NCI-H1436 treated with DMSO at 0.1 percent for 48 hours (cell line): ENCODE measurements around the gene HNRNPA3.
"Not testable (repeated sequence)": the region's sequence is repeated elsewhere in the genome, so short reads cannot be mapped to it uniquely, and the experiment has no call there.

ENCODE experiments used
- DNase-seq: peaks from one replicate; lab custom pipeline; 2025; lab: John Stamatoyannopoulos, UW

Gene HNRNPA3

DNA sequence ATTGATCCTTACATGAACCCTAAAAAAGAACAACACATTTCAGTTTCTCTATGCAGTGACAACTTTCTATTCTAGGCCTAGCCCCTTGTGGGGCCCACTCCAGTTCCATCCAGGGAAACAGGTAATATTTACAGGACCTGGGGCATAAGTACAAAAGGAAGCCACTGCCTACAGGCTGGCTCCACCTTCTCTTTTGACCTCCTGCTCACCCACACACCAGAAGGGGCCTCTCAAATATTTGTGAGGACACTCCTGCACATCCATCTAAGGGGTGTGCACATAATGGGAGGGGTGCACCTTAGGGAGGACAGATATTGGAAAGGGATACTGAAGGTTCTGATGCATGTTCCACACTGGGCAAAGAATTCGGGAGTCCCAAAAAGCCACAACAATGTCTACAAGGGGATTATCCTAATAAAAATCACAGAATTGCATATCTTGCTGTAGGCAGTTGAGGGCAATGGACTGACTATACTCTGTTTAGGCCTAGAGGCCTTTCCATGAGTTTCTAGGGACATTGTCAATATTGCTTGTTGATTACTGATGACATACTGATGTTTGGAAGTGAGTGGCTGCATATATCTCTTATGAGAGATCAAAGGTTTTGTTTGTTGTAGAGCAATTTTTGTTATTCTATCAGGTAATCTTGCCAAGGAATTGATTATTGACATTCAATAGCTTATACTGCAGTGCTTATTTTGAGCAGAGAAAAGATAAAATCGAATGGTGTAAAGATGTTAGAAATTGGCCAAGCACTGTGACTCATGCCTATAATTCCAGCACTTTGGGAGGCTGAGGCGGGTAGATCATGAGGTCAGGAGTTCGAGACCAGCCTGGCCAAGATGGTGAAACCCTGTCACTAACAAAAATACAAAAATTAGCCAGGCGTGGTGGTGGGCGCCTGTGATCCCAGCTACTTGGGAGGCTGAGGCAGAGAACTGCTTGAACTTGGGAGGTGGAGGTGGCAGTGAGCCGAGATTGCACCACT, 23.8 kb upstream of the HNRNPA3 start:
- no peak for DNase-seq

DNA sequence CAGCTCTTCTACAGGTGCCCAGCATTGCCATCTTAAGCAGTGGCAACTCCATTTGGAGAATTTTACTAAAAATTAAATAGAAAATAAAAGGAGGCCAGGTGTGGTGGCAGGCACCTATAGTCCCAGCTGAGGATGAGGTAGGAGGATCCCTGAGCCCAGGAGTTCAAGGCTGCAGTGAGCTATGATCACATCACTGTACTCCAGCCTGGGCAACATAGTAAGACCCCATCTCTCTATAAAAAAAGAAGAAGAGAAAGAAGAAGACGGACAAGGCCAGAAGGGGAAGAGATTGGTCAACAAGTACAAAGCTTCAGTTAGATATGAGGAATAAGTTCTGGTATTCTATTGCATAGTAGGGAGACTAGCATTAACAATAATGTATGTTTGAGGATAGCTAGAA, 21.7 kb upstream of the HNRNPA3 start:
- DNase-seq, result no peak

DNA sequence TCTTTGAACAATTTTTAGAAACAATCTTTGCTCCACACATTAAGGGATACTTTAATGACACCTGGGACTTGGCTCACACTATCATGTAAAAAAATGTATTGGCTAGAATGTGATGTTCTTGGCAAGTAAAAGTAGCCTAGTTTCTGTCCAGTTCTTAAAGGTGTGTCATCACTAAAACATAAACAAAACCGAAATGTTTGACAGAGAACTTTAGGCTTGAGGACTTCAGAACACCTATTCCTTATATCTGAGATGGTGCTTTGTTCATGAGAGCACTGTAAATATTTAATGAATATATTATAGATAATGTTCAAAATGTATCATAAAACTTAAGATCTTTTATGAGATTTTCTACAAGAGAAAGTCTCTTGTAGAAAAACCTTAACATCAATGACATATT, 19.8 kb upstream of the HNRNPA3 start:
- no peak for DNase-seq

DNA sequence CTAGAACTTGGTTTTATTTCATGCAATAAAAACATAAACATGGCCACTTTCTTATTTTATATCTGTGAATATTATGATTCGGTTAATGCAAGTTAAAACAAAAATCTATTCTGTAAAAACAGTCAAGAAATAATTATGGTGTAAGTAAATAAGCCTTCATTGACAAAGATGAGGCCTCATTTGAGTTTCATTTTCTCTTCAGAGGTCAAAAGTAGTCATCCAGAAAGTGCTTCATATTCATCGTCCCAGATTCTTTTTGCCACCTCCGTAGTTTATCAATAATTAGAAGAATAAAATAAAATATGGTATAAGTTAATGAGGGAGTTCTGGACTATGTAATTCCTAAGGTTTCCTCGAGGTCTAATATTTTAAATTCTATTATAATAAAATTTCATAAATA, 19.4 kb upstream of the HNRNPA3 start:
- no peak for DNase-seq

DNA sequence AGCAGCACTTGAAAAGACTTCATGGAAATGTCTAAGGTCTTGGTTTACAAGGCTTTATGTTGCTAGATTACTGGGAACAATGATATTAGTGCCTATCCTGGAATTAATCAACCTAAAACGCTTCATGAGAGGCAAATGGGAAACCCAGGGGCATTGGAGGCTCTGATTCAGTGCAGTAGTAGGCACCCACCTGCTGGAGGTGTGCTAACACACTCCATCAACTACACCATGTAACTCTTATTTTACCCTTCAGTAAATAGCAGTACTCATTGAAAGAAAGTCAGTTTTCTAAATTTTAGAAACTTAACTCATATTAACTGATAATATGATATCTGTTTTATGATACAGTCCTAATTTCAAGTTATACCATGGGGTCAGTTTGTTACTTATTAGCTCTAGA, 17.4 kb upstream of the HNRNPA3 start:
- DNase-seq, result no peak

DNA sequence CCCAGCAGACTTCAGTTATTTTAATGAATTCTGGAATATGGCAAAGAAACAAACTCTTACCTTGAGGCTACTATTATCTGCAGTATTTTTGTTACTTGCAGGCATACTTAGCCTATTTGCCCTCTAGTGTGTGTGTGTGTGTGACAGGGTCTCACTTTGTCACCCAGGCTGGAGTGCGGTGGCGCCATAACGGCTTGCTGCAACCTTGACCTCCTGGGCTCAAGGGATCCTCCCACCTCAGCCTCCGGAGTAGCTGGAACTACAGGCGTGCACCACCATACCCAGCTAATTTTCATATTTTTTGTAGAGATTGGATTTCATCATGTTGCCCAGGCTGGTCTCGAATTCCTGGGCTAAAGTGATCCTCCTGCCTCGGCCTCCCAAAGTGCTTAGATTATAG, 12.2 kb upstream of the HNRNPA3 start:
- not testable (repeated sequence) for DNase-seq

DNA sequence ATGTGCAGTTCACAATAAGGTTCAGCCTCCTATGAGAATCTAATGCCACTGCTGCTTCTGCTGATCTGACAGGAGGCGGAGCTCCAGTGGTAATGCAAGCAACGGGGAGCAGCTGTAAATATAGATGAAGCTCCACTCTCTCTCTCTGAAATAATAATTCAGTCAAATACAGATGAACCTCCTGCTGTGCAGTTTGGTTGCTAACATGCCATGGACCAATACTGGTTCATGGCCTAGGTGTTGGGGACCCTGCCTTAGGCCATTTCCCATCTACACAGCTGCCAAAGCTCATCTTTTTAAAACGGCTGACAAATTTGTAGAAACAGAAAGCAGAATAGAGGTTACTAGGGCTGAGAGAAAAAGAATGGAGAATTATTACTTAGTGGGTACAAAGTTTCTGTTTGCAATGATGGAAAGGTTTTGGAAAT, 10.7 kb upstream of the HNRNPA3 start:
- DNase-seq, result no peak

DNA sequence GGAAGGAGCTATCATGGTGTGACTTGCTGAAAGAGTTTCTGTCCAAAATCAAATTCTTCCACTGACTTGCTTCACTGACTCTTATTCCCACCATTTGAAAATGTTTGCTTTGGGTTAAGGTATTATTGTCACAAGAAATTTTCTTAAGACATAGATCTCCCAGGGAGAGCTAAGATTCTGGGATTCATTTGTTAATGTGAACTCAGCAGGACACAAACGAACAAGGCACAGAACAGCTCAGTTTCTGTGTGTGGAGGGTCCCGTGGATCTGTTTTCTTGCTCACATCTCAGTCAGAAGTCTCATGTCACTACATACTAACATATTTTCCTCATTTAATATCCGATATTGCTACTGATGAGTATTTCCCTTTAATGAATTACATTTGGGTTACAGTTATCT, 8.2 kb upstream of the HNRNPA3 start:
- DNase-seq, result no peak

DNA sequence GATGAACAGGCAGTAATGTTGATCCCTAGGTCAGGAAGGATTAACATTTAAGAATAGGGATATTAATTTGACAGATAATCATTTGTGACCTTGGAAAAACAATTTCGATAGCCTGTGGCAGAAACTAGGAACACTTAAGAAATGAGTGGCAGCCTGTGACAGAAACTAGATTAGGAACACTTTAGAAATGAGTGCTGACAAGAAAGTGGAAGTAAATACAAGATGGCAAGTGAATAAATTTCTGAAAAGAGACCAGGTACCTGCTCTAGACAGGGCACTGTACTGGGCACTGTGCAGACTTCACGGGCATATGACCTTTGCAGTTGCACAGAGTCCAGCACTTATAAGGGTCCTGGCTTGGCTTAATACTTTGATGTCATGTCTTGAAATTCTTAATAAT, 5.5 kb upstream of the HNRNPA3 start:
- DNase-seq, result no peak

DNA sequence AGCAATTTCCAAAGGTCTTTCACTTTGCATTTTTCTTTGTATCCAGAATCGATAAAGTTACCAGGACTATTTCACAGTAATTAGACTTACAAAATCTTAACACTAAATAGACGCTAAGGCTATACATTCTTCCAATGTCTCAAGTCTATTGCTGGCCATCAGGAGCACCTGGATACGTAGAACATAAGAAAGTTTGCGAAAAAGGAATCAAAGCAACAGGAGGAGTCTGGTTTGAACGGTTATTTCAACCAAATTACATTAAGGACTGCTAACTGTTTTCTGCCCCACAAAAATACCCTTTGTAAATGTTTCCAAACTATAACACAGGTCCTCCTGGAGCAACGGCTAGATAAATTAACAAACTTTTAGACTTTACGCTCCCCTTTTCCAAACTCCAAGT, 1.4 kb upstream of the HNRNPA3 start:
- DNase-seq, result no peak

DNA sequence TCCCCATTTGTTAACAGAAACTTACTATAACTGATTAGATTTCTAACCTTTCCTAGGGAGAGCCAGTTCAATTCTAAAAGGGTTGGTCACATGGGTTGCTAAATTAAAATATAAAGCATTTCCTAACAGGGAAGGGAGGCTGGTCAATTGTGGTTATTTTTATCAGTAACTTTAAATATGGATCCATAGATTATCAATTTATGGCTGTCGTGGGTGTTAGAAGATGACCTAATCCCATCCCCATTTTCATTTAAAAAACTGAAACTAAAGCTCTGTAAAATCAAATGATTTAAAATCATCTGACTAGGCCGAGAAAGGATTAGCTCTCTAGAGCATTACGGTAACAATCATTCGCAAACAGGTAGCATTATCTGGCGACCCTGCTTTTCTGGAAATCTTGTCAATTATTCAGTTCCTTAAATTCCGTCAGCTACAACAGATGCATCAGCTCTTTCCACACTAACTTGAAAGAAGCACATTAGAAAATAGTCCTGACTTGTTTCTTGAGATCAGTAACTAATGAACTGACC, 953 bp upstream of the HNRNPA3 start:
- no peak for DNase-seq

DNA sequence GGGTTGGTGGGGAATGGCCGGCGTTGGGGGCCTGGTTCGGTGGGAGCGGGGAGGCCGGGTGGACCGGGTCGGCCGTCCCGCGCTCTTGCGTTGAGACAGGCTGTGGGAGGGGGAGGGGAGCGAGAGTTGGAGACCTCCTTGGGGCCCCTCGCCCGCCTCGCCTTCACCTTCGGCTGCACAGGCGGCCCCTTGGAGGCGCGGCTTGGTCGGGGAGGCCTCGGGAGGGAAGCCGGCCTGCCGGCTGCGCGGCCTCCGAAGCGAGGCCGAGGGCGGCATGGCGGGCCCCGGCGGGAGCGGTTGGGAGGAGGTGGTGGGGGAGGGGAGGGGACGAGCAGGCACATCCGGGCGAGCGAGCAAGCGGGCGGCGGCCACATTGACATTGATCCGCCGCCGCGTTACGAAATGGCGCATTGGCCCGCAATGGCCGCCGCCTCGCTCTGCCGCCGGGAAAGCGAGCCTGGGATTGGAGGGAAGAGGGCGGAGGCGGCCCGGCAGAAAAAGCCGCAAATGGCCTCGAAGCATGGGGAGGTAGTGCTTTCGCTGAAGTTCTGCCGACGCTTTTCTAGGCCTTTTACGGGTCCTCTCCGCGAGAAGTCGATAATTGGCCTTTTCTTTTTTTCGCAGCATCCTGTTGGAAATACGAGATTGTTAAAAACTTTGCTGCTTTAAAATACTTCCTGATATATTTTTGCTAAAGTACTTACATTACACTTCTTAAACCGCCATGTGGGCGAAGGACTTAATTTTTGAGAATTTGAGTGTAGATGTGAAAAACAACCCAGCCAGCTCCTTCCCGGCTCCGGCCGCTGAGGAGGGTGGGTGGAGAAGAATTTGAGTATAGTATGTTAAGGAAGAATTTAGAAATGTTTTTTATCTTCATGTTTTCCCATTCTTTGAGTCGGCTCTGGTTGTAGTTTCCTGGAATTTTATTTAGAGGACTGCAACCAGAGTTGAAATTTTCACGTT, 580 bp downstream of the HNRNPA3 start:
- no peak for DNase-seq

DNA sequence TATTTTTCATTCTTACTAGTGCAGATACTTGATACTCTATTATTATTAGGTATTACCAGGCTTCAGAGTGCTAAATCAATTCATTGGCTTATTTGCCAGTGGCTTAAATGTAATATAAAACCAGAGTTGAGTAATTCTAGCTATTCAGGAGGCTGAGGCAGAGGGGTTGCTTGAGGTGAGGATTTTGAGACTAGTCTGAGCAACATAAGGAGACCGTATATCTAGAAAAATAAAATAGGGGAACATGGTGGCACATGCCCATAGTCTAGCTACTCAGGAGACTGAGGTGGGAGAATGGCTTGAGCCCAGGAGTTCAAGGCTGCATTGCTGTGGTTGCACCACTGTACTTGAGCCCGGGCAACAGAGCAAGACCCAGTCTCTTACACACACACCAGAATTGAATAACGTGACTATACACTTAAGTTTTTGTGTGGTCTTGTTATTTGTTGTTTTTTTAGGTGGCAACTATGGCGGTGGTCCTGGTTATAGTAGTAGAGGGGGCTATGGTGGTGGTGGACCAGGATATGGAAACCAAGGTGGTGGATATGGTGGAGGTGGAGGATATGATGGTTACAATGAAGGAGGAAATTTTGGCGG, 4.8 kb downstream of the HNRNPA3 start:
- no peak for DNase-seq

DNA sequence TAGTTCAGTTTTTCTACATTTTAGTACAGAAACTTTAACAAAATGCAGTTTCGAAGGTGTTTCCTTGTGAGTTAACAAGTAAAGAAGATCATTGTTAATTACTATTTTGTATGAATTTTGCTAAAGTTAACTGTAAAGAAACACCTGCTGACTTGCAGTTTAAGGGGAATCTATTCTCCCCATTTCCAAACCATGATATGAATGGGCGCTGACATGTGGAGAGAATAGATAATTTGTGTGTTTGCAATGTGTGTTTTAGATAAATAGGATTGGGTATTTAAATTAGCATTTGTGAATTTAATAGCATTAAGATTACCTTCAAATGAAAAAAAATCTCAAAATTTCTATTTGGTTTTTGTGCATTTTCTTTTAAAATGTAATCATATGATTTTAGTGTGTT, 7.2 kb downstream of the HNRNPA3 start:
- not testable (repeated sequence) for DNase-seq

DNA sequence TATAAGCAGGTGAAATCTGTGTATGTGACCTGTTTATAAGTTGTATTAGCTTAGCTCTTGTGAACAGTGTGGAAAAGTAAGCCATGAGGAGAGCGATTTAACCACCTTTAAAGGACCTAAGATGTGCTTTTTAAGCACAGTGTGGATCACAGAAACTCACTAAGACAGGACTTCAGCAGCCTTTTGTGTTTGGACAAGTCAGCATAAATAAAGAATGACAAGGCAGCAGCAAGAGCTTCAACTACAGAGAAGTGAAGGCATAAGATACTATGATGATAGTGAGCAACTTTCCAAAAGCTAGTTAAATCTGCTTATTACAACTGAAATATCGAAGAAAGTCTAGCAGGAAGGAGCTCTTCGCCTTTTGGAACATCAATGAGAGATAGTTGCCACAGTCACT, 8.9 kb downstream of the HNRNPA3 start:
- DNase-seq, result no peak

DNA sequence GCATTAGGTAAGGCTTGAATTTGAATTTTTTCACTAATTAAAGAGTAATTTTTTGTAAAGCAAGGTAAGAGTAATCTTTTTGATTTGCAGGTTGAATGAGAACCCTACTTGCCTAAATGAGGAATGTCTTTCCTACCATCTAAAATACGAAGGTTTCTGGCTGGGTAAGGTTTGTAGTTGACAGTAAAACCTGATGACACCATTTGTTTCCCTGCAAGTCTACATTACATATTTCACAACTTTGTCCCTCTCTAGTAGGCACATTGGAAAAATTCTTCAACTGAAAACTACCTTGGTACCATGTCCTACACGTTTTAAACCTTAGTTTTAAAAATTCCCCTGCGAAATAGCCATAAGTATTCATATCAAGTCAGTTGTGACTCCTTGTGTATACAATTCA, 9.4 kb downstream of the HNRNPA3 start:
- no peak for DNase-seq

DNA sequence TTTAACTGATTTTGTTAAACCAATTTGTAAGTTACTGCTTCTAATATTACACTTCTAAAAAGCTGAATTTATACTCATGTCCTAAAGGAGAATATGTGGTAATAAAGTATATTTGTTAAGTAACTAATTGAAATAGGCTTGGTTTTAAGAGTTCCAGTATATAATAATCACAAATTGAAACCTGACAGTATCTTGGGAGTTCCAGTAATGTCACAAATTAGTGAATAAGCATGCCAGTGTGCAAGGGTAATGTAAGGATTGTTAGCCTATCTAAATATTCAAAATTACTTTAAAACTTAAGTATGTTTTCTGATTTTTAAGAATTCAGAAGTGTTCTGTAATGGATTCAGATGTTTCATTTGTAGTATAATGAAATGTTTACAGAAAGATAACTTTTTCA, 10.8 kb downstream of the HNRNPA3 start:
- DNase-seq, result not testable (repeated sequence)

DNA sequence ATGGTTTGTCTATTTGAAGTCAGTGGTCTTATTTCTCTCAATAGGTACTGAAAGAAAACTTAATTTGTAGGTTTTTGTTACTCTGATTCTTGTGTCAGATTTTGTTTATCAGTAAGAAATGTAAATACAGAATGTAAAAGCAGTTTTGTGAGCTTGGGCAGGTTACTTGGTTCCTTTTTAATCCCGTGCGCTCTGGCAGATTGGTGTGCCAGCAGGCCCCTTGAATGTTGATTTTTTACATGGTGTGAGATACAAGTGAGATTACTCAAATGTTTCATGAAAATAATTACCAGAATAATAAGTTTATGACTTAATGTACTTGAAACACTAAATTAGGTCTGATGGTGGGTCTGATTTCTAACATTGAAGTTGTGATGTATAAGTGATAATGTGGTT, 13.4 kb downstream of the HNRNPA3 start:
- DNase-seq, result no peak

DNA sequence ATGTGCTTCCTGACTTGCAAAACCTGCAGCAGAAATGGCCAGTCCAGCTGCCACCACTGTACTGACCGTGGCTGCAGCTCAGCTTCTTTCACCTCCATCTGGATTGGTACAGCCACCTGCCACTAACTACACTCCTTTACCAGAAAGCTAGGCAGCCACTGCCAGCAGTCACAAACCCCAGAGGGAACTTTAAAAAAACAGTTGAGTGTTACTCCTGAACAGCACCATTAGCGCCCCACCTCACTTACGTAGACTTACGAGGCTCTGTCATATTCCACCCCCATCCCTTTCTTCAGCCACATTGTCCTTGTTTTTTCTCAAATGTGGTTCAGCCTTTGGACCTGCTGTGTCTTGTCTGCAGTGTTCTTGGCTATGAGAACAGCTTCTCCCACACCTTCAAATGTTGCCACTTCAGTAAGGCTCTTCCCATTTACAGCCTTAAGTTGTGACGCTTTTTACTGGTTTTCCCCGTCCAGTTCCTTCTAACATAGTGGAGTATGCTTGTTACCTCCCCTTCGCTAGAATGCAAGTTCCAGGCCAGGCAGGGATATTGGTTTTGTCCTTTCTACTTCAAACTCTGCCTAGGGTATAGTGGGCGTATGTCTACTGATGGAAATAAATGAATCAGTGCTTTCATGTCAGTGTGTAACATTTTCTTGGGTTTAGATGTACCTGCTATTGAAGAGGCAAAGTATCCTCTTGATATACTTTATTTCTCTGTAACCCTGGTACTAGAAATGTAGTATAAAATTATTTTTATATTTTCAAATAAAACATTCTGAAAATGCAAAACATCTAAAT, 17.0 kb downstream of the HNRNPA3 start:
- no peak for DNase-seq

DNA sequence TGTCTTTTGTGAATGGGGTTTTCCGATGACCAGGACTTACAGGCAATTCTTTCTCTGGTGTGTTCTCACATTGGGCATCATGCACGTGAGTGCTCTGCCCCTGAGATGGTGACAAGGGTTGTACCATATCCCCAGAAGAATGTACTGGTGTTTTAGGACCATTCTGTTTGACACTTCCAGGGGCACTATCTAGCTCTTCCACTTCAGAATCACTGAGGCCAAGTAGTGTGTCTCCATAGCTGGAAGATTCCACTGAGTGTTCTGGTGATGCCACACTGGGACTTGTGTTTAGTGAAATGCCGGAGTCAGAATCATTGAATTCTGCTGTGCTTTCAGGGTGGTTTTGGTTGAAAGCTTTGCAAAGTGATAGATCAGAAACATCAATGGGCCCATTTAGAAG, 18.7 kb downstream of the HNRNPA3 start:
- no peak for DNase-seq

DNA sequence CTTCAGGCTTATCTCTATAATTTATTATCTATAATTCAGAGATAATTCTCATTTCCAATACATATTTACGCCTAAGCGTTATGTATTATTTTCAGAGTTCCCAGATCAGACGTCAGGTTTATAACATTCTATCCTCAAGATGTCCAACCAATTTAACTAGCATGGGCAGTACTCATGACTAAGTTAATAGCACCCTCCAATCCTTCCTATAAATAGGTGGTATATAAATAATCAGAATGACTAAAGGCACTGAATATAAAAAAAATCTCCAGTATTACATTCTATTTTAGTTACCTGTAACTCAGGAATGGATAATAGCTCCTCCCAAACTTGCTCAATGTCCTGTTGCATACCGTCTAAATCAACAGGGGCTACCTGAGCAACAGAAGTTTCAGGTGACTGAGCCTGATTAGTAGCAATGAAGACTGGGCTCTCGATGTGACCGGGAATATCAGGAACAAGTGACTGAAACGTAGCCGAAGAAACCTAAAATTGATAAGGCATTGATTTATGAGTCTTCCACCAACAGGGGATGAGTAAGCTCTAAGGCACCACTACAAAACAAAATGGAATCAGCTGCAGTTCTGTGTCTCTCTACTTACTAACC, 19.6 kb downstream of the HNRNPA3 start:
- no peak for DNase-seq
